Middle frontal gyrus (tissue), 1 donor: ENCODE measurements around the gene CDH11.

ENCODE experiments used
- DNase-seq: peaks from one replicate; pipeline ENCODE4 v3.0.0-alpha.2; 2015; ENCODE audit warnings: low spot score; ENCODE audit errors: extremely low spot score

The CDH11 gene

GRCh38 chr16:65121870-65122723 lies at the start of gene CDH11:
Gene CDH11, minus strand, starts transcription at chr16:65122063. Its CDS starts 117,194 bp downstream, at chr16:65004869.
- DNase-seq = peak; percentile 37

- DNase-seq = no peak
These were observed 32.5 kb upstream of the CDH11 start for GRCh38 chr16:65154321-65154720.

GRCh38 chr16:65153365-65154105 lies 31.7 kb upstream of the CDH11 start:
- no peak for DNase-seq

GRCh38 chr16:65148804-65149203 lies 26.9 kb upstream of the CDH11 start:
- DNase-seq = no peak

GRCh38 chr16:65142276-65142675 lies 20.4 kb upstream of the CDH11 start:
- no peak for DNase-seq

- no peak for DNase-seq
These were observed 14.8 kb upstream of the CDH11 start for GRCh38 chr16:65136681-65137080.

GRCh38 chr16:65126845-65127624 lies 5.2 kb upstream of the CDH11 start:
- DNase-seq = no peak

GRCh38 chr16:65125871-65126270 lies 4.0 kb upstream of the CDH11 start:
- no peak for DNase-seq

GRCh38 chr16:65125322-65125721 lies 3.5 kb upstream of the CDH11 start:
- no peak for DNase-seq

- no peak for DNase-seq
These were observed 2.7 kb upstream of the CDH11 start for GRCh38 chr16:65124596-65124995.

- DNase-seq = no peak
These were observed 2.3 kb upstream of the CDH11 start for GRCh38 chr16:65124212-65124548.

GRCh38 chr16:65123396-65124211 lies 1.7 kb upstream of the CDH11 start:
- DNase-seq = no peak

GRCh38 chr16:65122724-65123395 lies 997 bp upstream of the CDH11 start:
- no peak for DNase-seq

GRCh38 chr16:65120831-65121721 lies 787 bp downstream of the CDH11 start:
- DNase-seq = no peak

GRCh38 chr16:65120461-65120830 lies 1.4 kb downstream of the CDH11 start:
- no peak for DNase-seq

GRCh38 chr16:65119901-65120401 lies 1.9 kb downstream of the CDH11 start:
- DNase-seq = no peak

- DNase-seq = no peak
These were observed 2.4 kb downstream of the CDH11 start for GRCh38 chr16:65119435-65119834.

- no peak for DNase-seq
These were observed 3.0 kb downstream of the CDH11 start for GRCh38 chr16:65118871-65119270.

GRCh38 chr16:65117811-65118448 lies 3.9 kb downstream of the CDH11 start:
- peak; percentile 87 for DNase-seq
